Breast epithelium (tissue), 4 donors: ENCODE measurements around the gene ELP2. TPM values are rescaled to one million over a fixed set of nuclear protein-coding genes. Genes with fewer than 3 reads are reported as not detected.
A peak's percentile ranks its signal among the peaks of the same experiment; 100 is the strongest.

Experiments
- DNase-seq, 2 donors: peaks; one replicate each; pipeline ENCODE4 v3.0.0-alpha.2; 2019; ENCODE audit warnings: low spot score in 2 of 2
- H3K27ac ChIP-seq, 2 donors: fragments of 200-600 bp; sonication (generic) in 1 of 2; one replicate each; pipeline ENCODE4 v1.5.1; 2016 to 2019; ENCODE audit warnings: mild to moderate bottlenecking in 1 of 2
- H3K27me3 ChIP-seq, 2 donors: fragments of 200-600 bp; sonication (generic) in 1 of 2; one replicate each; pipeline versions ENCODE4 v1.5.1 to v1.6.0; 2017 to 2019; ENCODE audit warnings: control low read depth in 1 of 2, mild to moderate bottlenecking in 1 of 2
- H3K36me3 ChIP-seq: fragments of 200-600 bp; one replicate; pipeline ENCODE4 v1.5.1; 2019
- H3K4me1 ChIP-seq, 2 donors: fragments of 200-600 bp; sonication (generic); one replicate each; pipeline ENCODE4 v1.5.1; 2016 to 2019; ENCODE audit warnings: control low read depth in 1 of 2
- H3K4me3 ChIP-seq, 3 donors: fragments of 200-600 bp; sonication (generic); 1 replicate in 2 of 3; 2 replicates in 1 of 3; pipeline ENCODE4 v1.5.1; 2016 to 2019; ENCODE audit warnings: mild to moderate bottlenecking in 3 of 3, moderate library complexity in 2 of 3
- H3K9me3 ChIP-seq, 2 donors: fragments of 200-600 bp; sonication (generic) in 1 of 2; one replicate each; pipeline ENCODE4 v1.5.1; 2016 to 2019; ENCODE audit warnings: control low read depth in 1 of 2
- POLR2A ChIP-seq: fragments of 450-650 bp; IDR thresholded peaks from one replicate; pipeline ENCODE4 v1.6.1; 2016; ENCODE audit warnings: antibody characterized with exemption, mild to moderate bottlenecking, moderate library complexity
- POLR2AphosphoS5 ChIP-seq, 3 donors: sonication (generic); formaldehyde crosslinking; IDR thresholded peaks; one replicate each; pipeline ENCODE4 v1.6.1; 2017; ENCODE audit warnings: antibody characterized with exemption in 3 of 3
- intact Hi-C: fragments of 100-400 bp; cut with DNase I; formaldehyde crosslinking; loops from one replicate; pipeline ENCODE4 v1.15.1; 2023; ENCODE audit warnings: low total_unique reads
- total RNA-seq, 3 donors: library from RNA; depleted of rRNA; stranded (reverse); fragments of >200 nt; gene quantifications; one replicate each; pipeline ENCODE4 v1.1.0, GENCODE V29; 2016
- TF ChIP-seq, protein P1 (sequence below), 3 donors: fragments of 450-650 bp; IDR thresholded peaks; one replicate each; pipeline ENCODE4 v1.5.1; 2016 to 2017; ENCODE audit warnings: antibody characterized with exemption in 3 of 3, mild to moderate bottlenecking in 3 of 3, moderate library complexity in 3 of 3

ELP2 gene
- total RNA-seq, 3 donors from 2014 or later = 66.9 to 165 (median 139) TPM

GRCh38 chr18:36128907-36129299 is 796 bp upstream of the ELP2 start:
- Histone ChIP-seq H3K27me3 (no peaks in the 10 kb centered on the region), H3K27ac (peak overlapping the region; percentile 97 to 98), H3K4me1 (peaks cover 0 to 9% of the 10 kb centered on the region in 2 donors), H3K4me3 (peak overlapping the region; percentile 81 to 90 (median 89)), H3K9me3 (no peaks in the 10 kb centered on the region), H3K36me3 (no peaks in the 10 kb centered on the region)
- no peak for DNase-seq
- intact Hi-C loops = loop anchor here (10.0 kb wide), 1 partner anchor 494 kb away; no protein-coding TSS in a partner anchor
- TF ChIP-seq, protein P1, sequence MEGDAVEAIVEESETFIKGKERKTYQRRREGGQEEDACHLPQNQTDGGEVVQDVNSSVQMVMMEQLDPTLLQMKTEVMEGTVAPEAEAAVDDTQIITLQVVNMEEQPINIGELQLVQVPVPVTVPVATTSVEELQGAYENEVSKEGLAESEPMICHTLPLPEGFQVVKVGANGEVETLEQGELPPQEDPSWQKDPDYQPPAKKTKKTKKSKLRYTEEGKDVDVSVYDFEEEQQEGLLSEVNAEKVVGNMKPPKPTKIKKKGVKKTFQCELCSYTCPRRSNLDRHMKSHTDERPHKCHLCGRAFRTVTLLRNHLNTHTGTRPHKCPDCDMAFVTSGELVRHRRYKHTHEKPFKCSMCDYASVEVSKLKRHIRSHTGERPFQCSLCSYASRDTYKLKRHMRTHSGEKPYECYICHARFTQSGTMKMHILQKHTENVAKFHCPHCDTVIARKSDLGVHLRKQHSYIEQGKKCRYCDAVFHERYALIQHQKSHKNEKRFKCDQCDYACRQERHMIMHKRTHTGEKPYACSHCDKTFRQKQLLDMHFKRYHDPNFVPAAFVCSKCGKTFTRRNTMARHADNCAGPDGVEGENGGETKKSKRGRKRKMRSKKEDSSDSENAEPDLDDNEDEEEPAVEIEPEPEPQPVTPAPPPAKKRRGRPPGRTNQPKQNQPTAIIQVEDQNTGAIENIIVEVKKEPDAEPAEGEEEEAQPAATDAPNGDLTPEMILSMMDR (IDR thresholded peaks at IDR 0.05) = no peak
- TF ChIP-seq POLR2A = no peak
- no peak for TF ChIP-seq POLR2AphosphoS5 (IDR thresholded peaks at IDR 0.05)

GRCh38 chr18:36130039-36130831 is 536 bp downstream of the ELP2 start:
- peaks cover 4% of the 10 kb centered on the region for H3K36me3 ChIP-seq
- H3K4me3 ChIP-seq = peak overlapping the region; percentile 81 to 90 (median 89)
- H3K27me3 ChIP-seq = no peaks in the 10 kb centered on the region
- H3K4me1 ChIP-seq = peaks cover 0 to 9% of the 10 kb centered on the region in 2 donors
- no peak for DNase-seq
- TF ChIP-seq POLR2A (no peak), POLR2AphosphoS5 (IDR thresholded peaks at IDR 0.05) (no peak)
- TF ChIP-seq, protein P1 (IDR thresholded peaks at IDR 0.05) = no peak
- H3K9me3 ChIP-seq = no peaks in the 10 kb centered on the region
- H3K27ac ChIP-seq = peak overlapping the region; percentile 97 to 98
- intact Hi-C loops = no loop called here

DNA sequence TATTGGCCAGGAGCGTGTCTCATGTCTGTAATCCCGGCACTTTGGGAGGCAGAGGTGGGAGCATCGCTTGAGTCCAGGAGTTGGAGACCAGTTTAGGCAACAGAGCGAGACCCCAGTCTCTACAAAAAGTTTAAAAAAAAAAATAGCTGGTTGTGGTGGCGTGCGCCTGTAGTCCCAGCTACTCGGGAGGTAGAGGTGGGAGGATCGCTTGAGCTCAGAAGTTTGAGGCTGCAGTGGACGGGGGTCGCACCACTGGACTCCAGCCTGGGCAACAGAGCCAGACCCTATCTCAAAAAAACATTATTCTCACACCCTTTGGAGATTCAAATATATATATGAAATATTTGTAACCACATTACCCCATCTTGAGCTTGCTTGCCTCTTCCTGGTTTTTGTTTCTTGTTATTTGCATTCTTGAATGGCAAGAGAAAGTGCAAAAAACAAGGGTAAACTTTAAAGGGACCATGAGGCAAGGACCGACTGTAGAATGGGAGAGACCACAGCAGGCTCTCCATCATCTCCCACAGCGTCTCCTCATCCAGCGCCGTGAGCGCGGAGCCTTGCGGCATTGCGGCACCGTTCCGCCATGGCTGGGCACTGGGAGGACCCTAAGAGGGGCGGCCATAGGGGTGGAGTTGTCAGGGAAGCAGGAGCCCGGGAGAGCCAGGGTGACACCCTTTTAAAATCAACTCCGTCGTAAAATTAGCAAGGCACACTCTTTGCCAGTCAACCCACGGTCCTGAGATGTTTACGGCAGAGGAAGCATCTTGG is 1.4 kb downstream of the ELP2 start:
- H3K4me1 ChIP-seq = peaks cover 0 to 9% of the 10 kb centered on the region in 2 donors
- H3K27me3 ChIP-seq = no peaks in the 10 kb centered on the region
- H3K9me3 ChIP-seq = no peaks in the 10 kb centered on the region
- no peak overlapping the region for H3K27ac ChIP-seq
- TF ChIP-seq POLR2A = no peak
- no peak for TF ChIP-seq POLR2AphosphoS5 (IDR thresholded peaks at IDR 0.05)
- TF ChIP-seq, protein P1 (IDR thresholded peaks at IDR 0.05) = no peak
- intact Hi-C loops = no loop called here
- no peak for DNase-seq
- H3K4me3 ChIP-seq = peak overlapping the region; percentile 81 to 90 (median 89)
- peaks cover 4% of the 10 kb centered on the region for H3K36me3 ChIP-seq

DNA sequence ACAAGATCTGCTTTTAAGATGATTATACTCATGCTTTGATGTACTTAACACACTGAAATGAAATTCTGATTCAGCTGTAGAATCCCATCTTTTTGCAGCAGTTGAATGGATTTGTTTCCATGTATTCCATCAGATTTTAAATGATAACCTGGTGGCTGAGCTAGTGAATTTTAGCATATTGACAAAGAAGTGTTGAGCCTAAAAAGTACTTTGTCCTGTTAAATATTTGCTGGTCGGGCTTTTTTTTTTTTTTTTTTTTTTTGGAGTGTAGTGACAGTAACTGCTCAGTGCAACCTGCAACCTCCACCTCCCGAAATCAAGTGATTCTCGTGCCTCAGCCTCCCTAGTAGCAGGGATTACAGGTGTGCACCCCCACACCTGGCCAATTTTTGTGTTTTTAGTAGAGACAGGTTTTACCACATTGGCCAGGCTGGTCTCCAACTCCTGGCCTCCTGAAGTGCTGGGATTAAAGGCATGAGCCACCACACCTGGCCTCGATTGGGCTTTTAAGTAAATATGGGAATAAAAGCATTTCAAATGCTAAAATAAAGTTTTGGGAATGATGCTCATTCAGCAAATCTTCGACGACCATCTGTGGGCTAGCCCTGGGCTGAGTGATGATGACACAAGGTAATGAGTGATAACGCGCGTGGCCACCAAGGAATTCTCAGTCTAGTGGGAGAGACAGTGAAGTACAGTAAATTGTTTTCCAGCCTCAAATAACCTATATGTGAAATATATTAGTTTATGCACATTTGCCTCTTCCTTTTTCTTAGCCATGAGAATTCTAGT is 2.2 kb downstream of the ELP2 start:
- Histone ChIP-seq H3K4me3 (peak overlapping the region; percentile 81 to 90 (median 89)), H3K27ac (no peak overlapping the region), H3K9me3 (no peaks in the 10 kb centered on the region), H3K4me1 (peaks cover 0 to 9% of the 10 kb centered on the region in 2 donors), H3K27me3 (no peaks in the 10 kb centered on the region), H3K36me3 (peaks cover 4% of the 10 kb centered on the region)
- intact Hi-C loops = no loop called here
- TF ChIP-seq, protein P1 (IDR thresholded peaks at IDR 0.05) = no peak
- TF ChIP-seq POLR2AphosphoS5 (IDR thresholded peaks at IDR 0.05) (no peak), POLR2A (no peak)
- DNase-seq = no peak
